KMS-11 (cell line): ENCODE results near the gene LRRC56.

Source experiments
- H2AFZ ChIP-seq: fragments of 200-600 bp; sonication (generic); 2 replicates; pipeline ENCODE4 v1.6.1; 2016; ENCODE audit warnings: antibody characterized with exemption, mixed run types, low read depth
- H3K27ac ChIP-seq: fragments of 200-600 bp; sonication (generic); 2 replicates; pipeline ENCODE4 v1.6.1; 2016; ENCODE audit warnings: mild to moderate bottlenecking, mixed run types
- H3K27me3 ChIP-seq: fragments of 200-600 bp; sonication (generic); 2 replicates; pipeline ENCODE4 v1.6.1; 2017; ENCODE audit warnings: mild to moderate bottlenecking, low read depth, mixed run types, moderate library complexity; ENCODE audit not compliant: insufficient read depth
- H3K36me3 ChIP-seq: fragments of 200-600 bp; sonication (generic); 2 replicates; pipeline ENCODE4 v1.6.1; 2017; ENCODE audit warnings: mild to moderate bottlenecking, mixed run types; ENCODE audit not compliant: insufficient read depth
- H3K4me1 ChIP-seq: fragments of 200-600 bp; sonication (generic); 2 replicates; pipeline ENCODE4 v1.6.1; 2016; ENCODE audit warnings: mild to moderate bottlenecking, low read depth, mixed run types; ENCODE audit not compliant: poor library complexity, severe bottlenecking
- H3K4me2 ChIP-seq: fragments of 200-600 bp; sonication (generic); 2 replicates; pipeline ENCODE4 v1.7.0; 2016; ENCODE audit warnings: mild to moderate bottlenecking, mixed run types
- H3K4me3 ChIP-seq: fragments of 200-600 bp; sonication (generic); IDR thresholded peaks from 2 replicates; pipeline ENCODE4 v1.6.1; 2017; ENCODE audit warnings: low read depth, low read length, mixed read lengths; ENCODE audit not compliant: insufficient read depth
- H3K79me2 ChIP-seq: fragments of 200-600 bp; sonication (generic); 2 replicates; pipeline ENCODE4 v1.6.1; 2016; ENCODE audit warnings: low read depth, mixed run types; ENCODE audit not compliant: insufficient read depth
- H3K9ac ChIP-seq: fragments of 200-600 bp; sonication (generic); 2 replicates; pipeline ENCODE4 v1.6.1; 2016; ENCODE audit warnings: mild to moderate bottlenecking, mixed run types
- H4K20me1 ChIP-seq: fragments of 200-600 bp; sonication (generic); 2 replicates; pipeline ENCODE4 v1.6.1; 2016; ENCODE audit warnings: mild to moderate bottlenecking, mixed run types; ENCODE audit not compliant: insufficient read depth
- CTCF ChIP-seq: fragments of 200-600 bp; sonication (generic); conservative IDR thresholded peaks from 2 replicates; pipeline ENCODE4 v1.6.1; 2017; ENCODE audit warnings: low read depth, mild to moderate bottlenecking, antibody characterized with exemption, low read length, moderate library complexity, mixed read lengths

LRRC56 gene

GRCh38 chr11:504053-504993 lies 33.0 kb upstream of the LRRC56 start:
- Histone ChIP-seq H3K27me3 (no peaks in the 10 kb centered on the region), H3K36me3 (no peaks in the 10 kb centered on the region), H2AFZ (no peak overlapping the region), H3K4me1 (peaks cover 14% of the 10 kb centered on the region), H3K9ac (no peak overlapping the region), H3K79me2 (peaks cover 16% of the 10 kb centered on the region), H3K4me3 (no peak overlapping the region), H3K4me2 (no peak overlapping the region), H3K27ac (no peak overlapping the region), H4K20me1 (no peaks in the 10 kb centered on the region)
- TF ChIP-seq CTCF, result no peak

GRCh38 chr11:504994-505344 lies 32.4 kb upstream of the LRRC56 start:
- TF ChIP-seq CTCF, result no peak
- Histone ChIP-seq H3K9ac (no peak overlapping the region), H3K4me3 (no peak overlapping the region)

GRCh38 chr11:506238-506994 lies 30.9 kb upstream of the LRRC56 start:
- Histone ChIP-seq H3K36me3 (no peaks in the 10 kb centered on the region), H3K9ac (peak overlapping the region; percentile 100), H3K4me3 (no peak overlapping the region), H4K20me1 (no peaks in the 10 kb centered on the region), H2AFZ (peak overlapping the region; percentile 82), H3K4me1 (peaks cover 14% of the 10 kb centered on the region), H3K79me2 (peaks cover 16% of the 10 kb centered on the region), H3K27ac (peak overlapping the region; percentile 100), H3K27me3 (no peaks in the 10 kb centered on the region), H3K4me2 (peak overlapping the region; percentile 55)
- TF ChIP-seq CTCF, result no peak

More at GRCh38 chr11:504994-505344, 32.4 kb upstream of the LRRC56 start:
- no peaks in the 10 kb centered on the region for H3K36me3 ChIP-seq
- no peaks in the 10 kb centered on the region for H4K20me1 ChIP-seq
- H3K79me2 ChIP-seq, result peaks cover 16% of the 10 kb centered on the region
- H2AFZ ChIP-seq, result no peak overlapping the region
- H3K27ac ChIP-seq, result no peak overlapping the region
- peaks cover 14% of the 10 kb centered on the region for H3K4me1 ChIP-seq
- H3K27me3 ChIP-seq, result no peaks in the 10 kb centered on the region
- no peak overlapping the region for H3K4me2 ChIP-seq

- Histone ChIP-seq H2AFZ (peak within 1 kb of the TSS; percentile 82), H3K4me1 (peaks cover 14% of the 10 kb centered on the region), H3K9ac (peak within 1 kb of the TSS; percentile 100), H3K4me2 (peak within 1 kb of the TSS; percentile 55), H3K79me2 (peaks cover 16% of the 10 kb centered on the region), H4K20me1 (no peaks in the 10 kb centered on the region), H3K27me3 (no peaks in the 10 kb centered on the region), H3K4me3 (no peak within 1 kb of the TSS), H3K27ac (peak within 1 kb of the TSS; percentile 100), H3K36me3 (no peaks in the 10 kb centered on the region)
- no peak for TF ChIP-seq CTCF
Observed at GRCh38 chr11:506995-507726, 30.2 kb upstream of the LRRC56 start, which contains the start of gene RNH1. Gene RNH1 (minus strand): TSS chr11:507242. CDS start chr11:502162, 5,080 bp downstream.
